Measurements from ENCODE around the gene ATN1. TPM values are rescaled to one million over a fixed set of nuclear protein-coding genes. Genes with fewer than 3 reads are reported as not detected.
A peak's percentile ranks its signal among the peaks of the same experiment; 100 is the strongest.

The ATN1 gene
- total and polyA plus RNA-seq, 9 of the 15 experiments (the other 6 are each of a cell fraction or from before 2014, with no cell fraction given) = 0.15 to 49.8 (median 2.7) TPM

- TF ChIP-seq CHD7 (IDR thresholded peaks at IDR 0.05; ENCODE audit: low read depth, low read length) (no peak), CEBPB (tag; IDR thresholded peaks at IDR 0.05) (no peak), FOSL1 (tag; conservative IDR thresholded peaks at IDR 0.05) (no peak), YY1 (IDR thresholded peaks at IDR 0.05; ENCODE audit: borderline replicate concordance in 1 of 3, control insufficient read depth in 1 of 3, extremely low read depth in 1 of 3, insufficient read depth in 3 of 3, insufficient read length in 1 of 3, insufficient replicate concordance in 2 of 3, low read depth in 1 of 3, low read length in 2 of 3) (peak in 2 of 3 experiments; percentile 65 to 73), GATA2 (CRISPR knock-in tag; IDR thresholded peaks at IDR 0.05) (no peak), GMEB1 (CRISPR knock-in tag; IDR thresholded peaks at IDR 0.05) (peak; percentile 89), FOXP4 (CRISPR knock-in tag; IDR thresholded peaks at IDR 0.05; ENCODE audit: borderline replicate concordance) (no peak), HIVEP1 (CRISPR knock-in tag; IDR thresholded peaks at IDR 0.05) (no peak)
These were observed 10.0 kb downstream of the ATN1 start (continued) for GRCh38 chr12:6937481-6938352.

All from K562 (cell line).